Panc1 (cell line): ENCODE data around the gene GLRX. TPM values are rescaled to one million over a fixed set of nuclear protein-coding genes. Genes with fewer than 3 reads are reported as not detected.

ENCODE experiments used
- ATAC-seq: fragments of 200-7000 bp; cut with Tn5 transposase; 2 replicates; pipeline ENCODE4 v1.9.1; 2020; ENCODE audit warnings: mild to moderate bottlenecking, moderate library complexity
- BruUV-seq: library from RNA; stranded (reverse); fragments of 400-500 nt; replicated peaks from 2 replicates; lab custom pipeline; 2021; lab: Mats Ljungman, UMichigan
- CTCF ChIA-PET: fragments of 300-600 bp; sonication (Branson Sonifier 250); formaldehyde crosslinking; loops from one replicate; lab custom pipeline; 2022; ENCODE audit warnings: antibody characterized with exemption; lab: Charles Lee
- POLR2A ChIA-PET: fragments of 300-600 bp; sonication (Branson Sonifier 250); formaldehyde crosslinking; loops from one replicate; lab custom pipeline; 2022; ENCODE audit warnings: antibody characterized with exemption; lab: Charles Lee
- DNase-seq: peaks from one replicate; pipeline ENCODE4 v3.0.0-alpha.2; 2010; ENCODE audit warnings: low read depth, low spot score
- H3K27ac ChIP-seq: 2 replicates; pipeline ENCODE4 v1.5.1; 2011; ENCODE audit warnings: mild to moderate bottlenecking, low read length, inconsistent platforms
- H3K27me3 ChIP-seq: fragments of 200-500 bp; sonication (Bioruptor generic); 2 replicates; pipeline ENCODE4 v1.6.0; 2014; ENCODE audit warnings: low read length, inconsistent platforms; ENCODE audit not compliant: control insufficient read depth, insufficient read depth
- H3K36me3 ChIP-seq: fragments of 200-500 bp; sonication (Bioruptor generic); 2 replicates; pipeline ENCODE4 v1.5.1; 2014; ENCODE audit warnings: inconsistent platforms, mild to moderate bottlenecking, low read length, moderate library complexity; ENCODE audit not compliant: control insufficient read depth, insufficient read depth
- H3K4me1 ChIP-seq: 2 replicates; pipeline ENCODE4 v1.5.1; 2011; ENCODE audit warnings: inconsistent platforms, mild to moderate bottlenecking, low read length, moderate library complexity; ENCODE audit not compliant: control insufficient read depth, insufficient read depth
- H3K4me3 ChIP-seq, 2 experiments: 2 replicates each; pipeline ENCODE4 v1.5.1; 2011 to 2012; ENCODE audit warnings: low read depth in 2 of 2, low read length in 2 of 2, mild to moderate bottlenecking in 2 of 2, inconsistent platforms in 1 of 2, moderate library complexity in 1 of 2
- H3K9me3 ChIP-seq: fragments of 200-500 bp; sonication (Bioruptor generic); 2 replicates; pipeline ENCODE4 v1.5.1; 2014; ENCODE audit warnings: low read depth, mild to moderate bottlenecking, inconsistent platforms, low read length, moderate library complexity; ENCODE audit not compliant: control insufficient read depth, insufficient read depth
- POLR2AphosphoS5 ChIP-seq: IDR thresholded peaks from 2 replicates; pipeline ENCODE4 v1.6.1; 2012; ENCODE audit warnings: mild to moderate bottlenecking, low read depth, low read length, moderate library complexity
- SIN3A ChIP-seq: IDR thresholded peaks from 2 replicates; pipeline ENCODE4 v1.6.1; 2012; ENCODE audit warnings: low read depth, mild to moderate bottlenecking, low read length, moderate library complexity, borderline replicate concordance; ENCODE audit not compliant: insufficient read depth
- TCF7L2 ChIP-seq: IDR thresholded peaks from 2 replicates; pipeline ENCODE4 v1.6.1; 2011; ENCODE audit warnings: mild to moderate bottlenecking, low read depth, low read length, inconsistent platforms
- in situ Hi-C: cut with HindIII; loops from 2 replicates; pipeline ENCODE4 v1.10.0; 2016; ENCODE audit warnings: low sequenced_read_pairs, low pct_unique_long_range_greater_than_20kb
- intact Hi-C: fragments of 100-400 bp; cut with micrococcal nuclease; formaldehyde crosslinking; loops from one replicate; pipeline ENCODE4 v1.10.0; 2022; ENCODE audit not compliant: unreplicated experiment
- total RNA-seq: library from RNA; stranded (reverse); gene quantifications from one replicate; pipeline ENCODE4 v1.2.1, GENCODE V29; 2021; ENCODE audit not compliant: unreplicated experiment
- TF ChIP-seq, protein P1 (sequence below): fragments of 450-650 bp; IDR thresholded peaks from 2 replicates; pipeline ENCODE4 v1.5.1; 2017; ENCODE audit warnings: mild to moderate bottlenecking
- TF ChIP-seq, protein P2 (sequence below), 2 experiments: IDR thresholded peaks; 2 replicates each; pipeline ENCODE4 v1.6.1; 2011 to 2012; ENCODE audit warnings: low read depth in 2 of 2, control low read depth in 1 of 2, low read length in 1 of 2, mild to moderate bottlenecking in 1 of 2, moderate library complexity in 1 of 2; ENCODE audit not compliant: insufficient read depth in 1 of 2

Gene GLRX
- total RNA-seq, 1 experiment from 2014 or later = 5.8 TPM

DNA sequence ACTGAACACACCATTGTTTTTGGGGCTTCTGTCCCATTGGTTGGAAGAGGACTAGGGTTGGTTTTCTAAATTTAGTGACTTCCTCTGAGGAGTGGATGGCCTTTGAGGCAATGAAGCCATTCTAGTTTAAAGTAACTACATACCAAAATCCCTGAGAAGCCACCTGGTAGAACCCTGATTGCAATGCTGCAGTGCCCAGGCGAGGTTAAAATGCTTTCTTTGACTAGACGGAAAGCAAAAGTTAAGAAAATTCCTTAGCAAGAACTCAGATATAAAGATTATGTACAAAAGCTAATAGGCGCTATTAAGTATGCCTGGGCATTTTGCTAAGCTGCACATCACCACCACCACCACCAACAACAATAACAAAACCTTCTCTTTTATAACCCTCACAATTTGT, 20.6 kb downstream of the GLRX start:
- TF ChIP-seq SIN3A = no peak
- TF ChIP-seq, protein P1, sequence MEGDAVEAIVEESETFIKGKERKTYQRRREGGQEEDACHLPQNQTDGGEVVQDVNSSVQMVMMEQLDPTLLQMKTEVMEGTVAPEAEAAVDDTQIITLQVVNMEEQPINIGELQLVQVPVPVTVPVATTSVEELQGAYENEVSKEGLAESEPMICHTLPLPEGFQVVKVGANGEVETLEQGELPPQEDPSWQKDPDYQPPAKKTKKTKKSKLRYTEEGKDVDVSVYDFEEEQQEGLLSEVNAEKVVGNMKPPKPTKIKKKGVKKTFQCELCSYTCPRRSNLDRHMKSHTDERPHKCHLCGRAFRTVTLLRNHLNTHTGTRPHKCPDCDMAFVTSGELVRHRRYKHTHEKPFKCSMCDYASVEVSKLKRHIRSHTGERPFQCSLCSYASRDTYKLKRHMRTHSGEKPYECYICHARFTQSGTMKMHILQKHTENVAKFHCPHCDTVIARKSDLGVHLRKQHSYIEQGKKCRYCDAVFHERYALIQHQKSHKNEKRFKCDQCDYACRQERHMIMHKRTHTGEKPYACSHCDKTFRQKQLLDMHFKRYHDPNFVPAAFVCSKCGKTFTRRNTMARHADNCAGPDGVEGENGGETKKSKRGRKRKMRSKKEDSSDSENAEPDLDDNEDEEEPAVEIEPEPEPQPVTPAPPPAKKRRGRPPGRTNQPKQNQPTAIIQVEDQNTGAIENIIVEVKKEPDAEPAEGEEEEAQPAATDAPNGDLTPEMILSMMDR = no peak
- no peak for TF ChIP-seq TCF7L2
- TF ChIP-seq, protein P2, sequence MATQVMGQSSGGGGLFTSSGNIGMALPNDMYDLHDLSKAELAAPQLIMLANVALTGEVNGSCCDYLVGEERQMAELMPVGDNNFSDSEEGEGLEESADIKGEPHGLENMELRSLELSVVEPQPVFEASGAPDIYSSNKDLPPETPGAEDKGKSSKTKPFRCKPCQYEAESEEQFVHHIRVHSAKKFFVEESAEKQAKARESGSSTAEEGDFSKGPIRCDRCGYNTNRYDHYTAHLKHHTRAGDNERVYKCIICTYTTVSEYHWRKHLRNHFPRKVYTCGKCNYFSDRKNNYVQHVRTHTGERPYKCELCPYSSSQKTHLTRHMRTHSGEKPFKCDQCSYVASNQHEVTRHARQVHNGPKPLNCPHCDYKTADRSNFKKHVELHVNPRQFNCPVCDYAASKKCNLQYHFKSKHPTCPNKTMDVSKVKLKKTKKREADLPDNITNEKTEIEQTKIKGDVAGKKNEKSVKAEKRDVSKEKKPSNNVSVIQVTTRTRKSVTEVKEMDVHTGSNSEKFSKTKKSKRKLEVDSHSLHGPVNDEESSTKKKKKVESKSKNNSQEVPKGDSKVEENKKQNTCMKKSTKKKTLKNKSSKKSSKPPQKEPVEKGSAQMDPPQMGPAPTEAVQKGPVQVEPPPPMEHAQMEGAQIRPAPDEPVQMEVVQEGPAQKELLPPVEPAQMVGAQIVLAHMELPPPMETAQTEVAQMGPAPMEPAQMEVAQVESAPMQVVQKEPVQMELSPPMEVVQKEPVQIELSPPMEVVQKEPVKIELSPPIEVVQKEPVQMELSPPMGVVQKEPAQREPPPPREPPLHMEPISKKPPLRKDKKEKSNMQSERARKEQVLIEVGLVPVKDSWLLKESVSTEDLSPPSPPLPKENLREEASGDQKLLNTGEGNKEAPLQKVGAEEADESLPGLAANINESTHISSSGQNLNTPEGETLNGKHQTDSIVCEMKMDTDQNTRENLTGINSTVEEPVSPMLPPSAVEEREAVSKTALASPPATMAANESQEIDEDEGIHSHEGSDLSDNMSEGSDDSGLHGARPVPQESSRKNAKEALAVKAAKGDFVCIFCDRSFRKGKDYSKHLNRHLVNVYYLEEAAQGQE (IDR thresholded peaks at IDR 0.05; ENCODE audit: insufficient read depth in 1 of 2, low read depth in 2 of 2, low read length in 1 of 2) = no peak
- no peak for TF ChIP-seq POLR2AphosphoS5
- Histone ChIP-seq H3K9me3 (no peaks in the 10 kb centered on the region), H3K27me3 (no peaks in the 10 kb centered on the region), H3K27ac (no peak overlapping the region), H3K36me3 (no peaks in the 10 kb centered on the region), H3K4me3 (no peak overlapping the region), H3K4me1 (no peaks in the 10 kb centered on the region)
- intact Hi-C loops = no loop called here
- BruUV-seq = no TSS peak
- ATAC-seq (no peak), DNase-seq (no peak)
- ChIA-PET CTCF (no interaction called here), POLR2A (no interaction called here)
- in situ Hi-C loops = no loop called here

DNA sequence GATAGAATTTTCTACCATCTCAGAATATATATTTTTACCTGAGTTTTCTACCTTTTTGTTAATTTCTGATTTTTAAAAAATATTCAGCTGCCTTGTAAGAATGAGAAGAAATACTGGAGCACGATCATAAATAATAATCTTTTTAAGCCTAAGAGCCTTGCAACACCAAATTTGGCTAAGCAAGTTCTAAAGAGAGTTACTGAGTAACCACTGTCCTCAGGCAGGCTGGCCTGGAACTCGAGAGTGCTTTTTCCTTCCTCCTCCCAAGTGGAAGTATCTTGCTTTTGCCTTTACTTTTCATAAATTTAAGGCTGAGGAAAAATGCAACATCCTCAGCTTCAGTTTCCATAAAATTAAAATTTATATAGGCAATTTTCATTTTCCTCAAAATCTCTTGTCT, 21.0 kb downstream of the GLRX start:
- in situ Hi-C loops = no loop called here

DNA sequence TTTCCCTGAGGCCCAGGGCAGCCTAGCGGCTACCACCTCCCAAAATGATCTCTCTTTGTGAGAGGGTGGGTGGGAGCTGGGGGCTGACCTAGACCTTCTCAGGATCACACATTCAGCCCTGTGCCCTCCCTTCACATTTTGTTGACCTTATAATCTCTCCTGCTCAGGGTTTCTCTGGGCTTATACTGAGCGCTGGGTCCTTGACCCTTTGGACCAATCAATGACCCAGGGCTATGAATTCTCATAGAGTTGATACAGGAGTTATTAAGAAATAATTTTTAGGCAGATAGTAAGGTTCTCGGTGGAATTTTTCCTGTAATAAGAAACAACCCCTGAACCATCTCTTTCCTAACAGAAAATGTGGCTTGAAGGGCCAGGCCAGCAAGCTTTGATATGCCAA, 22.0 kb downstream of the GLRX start:
- Histone ChIP-seq H3K4me3 (no peak overlapping the region), H3K9me3 (no peaks in the 10 kb centered on the region), H3K27me3 (no peaks in the 10 kb centered on the region), H3K27ac (no peak overlapping the region), H3K4me1 (no peaks in the 10 kb centered on the region), H3K36me3 (no peaks in the 10 kb centered on the region)
- TF ChIP-seq TCF7L2 = no peak
- DNase-seq (no peak), ATAC-seq (no peak)
- CTCF ChIA-PET = no interaction called here
- POLR2A ChIA-PET = no interaction called here
- in situ Hi-C loops = no loop called here
- BruUV-seq = no TSS peak
- intact Hi-C loops = no loop called here

More for the DNA sequence above, 21.0 kb downstream of the GLRX start:
- H3K4me3 ChIP-seq = no peak overlapping the region
- ChIA-PET CTCF (no interaction called here), POLR2A (no interaction called here)
- no peak for ATAC-seq
- intact Hi-C loops = no loop called here
- no peak for TF ChIP-seq SIN3A
- no peaks in the 10 kb centered on the region for H3K4me1 ChIP-seq
- no TSS peak for BruUV-seq
- H3K36me3 ChIP-seq = no peaks in the 10 kb centered on the region
- no peaks in the 10 kb centered on the region for H3K9me3 ChIP-seq
- no peak overlapping the region for H3K27ac ChIP-seq
- DNase-seq = no peak
- H3K27me3 ChIP-seq = no peaks in the 10 kb centered on the region
